Erythroblast (primary cell): ENCODE data around the gene ZBP1.

Experiments
- GATA1 ChIP-seq: IDR thresholded peaks from 2 replicates; pipeline ENCODE4 v1.6.1; 2011; ENCODE audit warnings: low read depth, mild to moderate bottlenecking, control low read depth, low read length, moderate library complexity
- POLR2A ChIP-seq: IDR thresholded peaks from 2 replicates; pipeline ENCODE4 v1.6.1; 2011; ENCODE audit warnings: mild to moderate bottlenecking, low read length

GRCh38 chr20:57660181-57660921 is 40.1 kb upstream of the ZBP1 start:
- TF ChIP-seq POLR2A (no peak), GATA1 (no peak)
